NB4 (cell line): ENCODE results near the gene EPB41L2.

Experiments
- DNase-seq: peaks from one replicate; pipeline ENCODE4 v3.0.0; 2010; ENCODE audit warnings: low read depth
- H3K4me3 ChIP-seq: one replicate; pipeline ENCODE4 v1.5.1; 2011; ENCODE audit warnings: mild to moderate bottlenecking, low read depth, low read length, moderate library complexity
- CTCF ChIP-seq: IDR thresholded peaks from one replicate; pipeline ENCODE4 v1.5.1; 2012; ENCODE audit warnings: low read depth, low read length
- MAX ChIP-seq: IDR thresholded peaks from 2 replicates; pipeline ENCODE4 v1.6.1; 2011; ENCODE audit warnings: low read depth, low read length
- MYC ChIP-seq: IDR thresholded peaks from 2 replicates; pipeline ENCODE4 v1.6.1; 2011; ENCODE audit warnings: low read depth, low read length
- POLR2A ChIP-seq: IDR thresholded peaks from 2 replicates; pipeline ENCODE4 v1.6.1; 2011; ENCODE audit warnings: mild to moderate bottlenecking; ENCODE audit not compliant: insufficient read length; ENCODE audit errors: extremely low read depth

EPB41L2 gene

GRCh38 chr6:130937942-130938604 lies 125.0 kb downstream of the EPB41L2 start:
- no peak for TF ChIP-seq MAX
- no peak for TF ChIP-seq CTCF
- TF ChIP-seq MYC: no peak
- no peak for TF ChIP-seq POLR2A
- H3K4me3 ChIP-seq: no peak overlapping the region
- DNase-seq: no peak

- DNase-seq: no peak
- TF ChIP-seq MAX (no peak), MYC (no peak), CTCF (no peak), POLR2A (no peak)
- H3K4me3 ChIP-seq: no peak overlapping the region
Observed at GRCh38 chr6:130936933-130937332, 126.1 kb downstream of the EPB41L2 start.

- TF ChIP-seq POLR2A (no peak), MAX (no peak), CTCF (no peak), MYC (no peak)
- DNase-seq: no peak
- H3K4me3 ChIP-seq: no peak overlapping the region
Observed at GRCh38 chr6:130935978-130936377, 127.1 kb downstream of the EPB41L2 start.

GRCh38 chr6:130934848-130935585 lies 128.0 kb downstream of the EPB41L2 start:
- TF ChIP-seq CTCF (no peak), MYC (no peak), POLR2A (no peak), MAX (no peak)
- H3K4me3 ChIP-seq: no peak overlapping the region
- no peak for DNase-seq

- TF ChIP-seq MYC (no peak), MAX (no peak), CTCF (no peak), POLR2A (no peak)
- no peak for DNase-seq
- no peak overlapping the region for H3K4me3 ChIP-seq
Observed at GRCh38 chr6:130933712-130934200, 129.3 kb downstream of the EPB41L2 start.
